HFF-Myc (cell line): ENCODE data around the gene SLC17A9.
"Not testable (repeated sequence)": the region's sequence is repeated elsewhere in the genome, so short reads cannot be mapped to it uniquely, and the experiment has no call there.

Experiments
- DNase-seq: peaks from one replicate; pipeline ENCODE4 v3.0.0-alpha.2; 2011; ENCODE audit warnings: low read depth; ENCODE audit errors: extremely low read depth
- H3K4me3 ChIP-seq: replicated peaks from 2 replicates; pipeline ENCODE4 v1.5.1; 2011; ENCODE audit warnings: low read depth, mild to moderate bottlenecking, control low read depth, low read length
- TF ChIP-seq, protein P1 (sequence below): IDR thresholded peaks from 2 replicates; pipeline ENCODE4 v1.5.1; 2012; ENCODE audit warnings: mild to moderate bottlenecking, low read depth, low read length, control low read depth; ENCODE audit errors: missing control alignments

Gene SLC17A9

DNA sequence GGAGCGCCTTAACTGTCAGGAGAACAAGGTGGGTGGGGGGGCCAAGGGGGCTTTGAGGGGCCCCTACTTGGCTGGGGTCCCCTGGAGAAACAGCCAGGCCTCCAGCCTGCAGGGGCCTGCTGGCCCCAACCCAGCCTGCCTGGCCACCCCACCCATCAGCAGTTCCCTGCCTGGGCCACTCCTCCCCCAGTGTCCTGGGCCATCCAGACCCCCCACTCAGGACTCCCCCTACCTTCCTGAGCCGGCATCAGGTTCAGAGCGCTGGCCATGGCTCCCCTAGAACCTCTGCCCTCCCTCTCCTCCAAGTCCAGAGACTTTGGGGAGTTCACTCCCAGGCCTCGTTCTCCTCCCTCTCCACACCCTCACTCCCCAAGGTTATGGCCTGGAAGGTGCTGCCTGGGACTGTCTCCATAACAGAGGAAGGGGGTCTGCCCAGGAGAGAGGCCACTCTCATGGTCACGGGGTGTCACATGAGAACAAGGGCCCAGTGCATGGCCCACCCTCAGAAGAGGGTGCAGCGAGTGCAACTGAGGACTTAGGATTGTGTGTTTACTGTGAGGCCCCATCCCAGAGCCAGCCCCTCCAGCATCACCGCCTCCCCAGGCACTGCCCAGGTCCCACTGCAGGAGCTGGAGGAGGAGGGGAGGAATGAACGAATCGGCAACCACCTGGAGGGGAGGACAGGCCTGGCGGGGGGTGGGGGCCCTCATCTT is 6.0 kb downstream of the SLC17A9 start:
- no peak overlapping the region for H3K4me3 ChIP-seq
- no peak for DNase-seq
- TF ChIP-seq, protein P1, sequence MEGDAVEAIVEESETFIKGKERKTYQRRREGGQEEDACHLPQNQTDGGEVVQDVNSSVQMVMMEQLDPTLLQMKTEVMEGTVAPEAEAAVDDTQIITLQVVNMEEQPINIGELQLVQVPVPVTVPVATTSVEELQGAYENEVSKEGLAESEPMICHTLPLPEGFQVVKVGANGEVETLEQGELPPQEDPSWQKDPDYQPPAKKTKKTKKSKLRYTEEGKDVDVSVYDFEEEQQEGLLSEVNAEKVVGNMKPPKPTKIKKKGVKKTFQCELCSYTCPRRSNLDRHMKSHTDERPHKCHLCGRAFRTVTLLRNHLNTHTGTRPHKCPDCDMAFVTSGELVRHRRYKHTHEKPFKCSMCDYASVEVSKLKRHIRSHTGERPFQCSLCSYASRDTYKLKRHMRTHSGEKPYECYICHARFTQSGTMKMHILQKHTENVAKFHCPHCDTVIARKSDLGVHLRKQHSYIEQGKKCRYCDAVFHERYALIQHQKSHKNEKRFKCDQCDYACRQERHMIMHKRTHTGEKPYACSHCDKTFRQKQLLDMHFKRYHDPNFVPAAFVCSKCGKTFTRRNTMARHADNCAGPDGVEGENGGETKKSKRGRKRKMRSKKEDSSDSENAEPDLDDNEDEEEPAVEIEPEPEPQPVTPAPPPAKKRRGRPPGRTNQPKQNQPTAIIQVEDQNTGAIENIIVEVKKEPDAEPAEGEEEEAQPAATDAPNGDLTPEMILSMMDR = no peak

DNA sequence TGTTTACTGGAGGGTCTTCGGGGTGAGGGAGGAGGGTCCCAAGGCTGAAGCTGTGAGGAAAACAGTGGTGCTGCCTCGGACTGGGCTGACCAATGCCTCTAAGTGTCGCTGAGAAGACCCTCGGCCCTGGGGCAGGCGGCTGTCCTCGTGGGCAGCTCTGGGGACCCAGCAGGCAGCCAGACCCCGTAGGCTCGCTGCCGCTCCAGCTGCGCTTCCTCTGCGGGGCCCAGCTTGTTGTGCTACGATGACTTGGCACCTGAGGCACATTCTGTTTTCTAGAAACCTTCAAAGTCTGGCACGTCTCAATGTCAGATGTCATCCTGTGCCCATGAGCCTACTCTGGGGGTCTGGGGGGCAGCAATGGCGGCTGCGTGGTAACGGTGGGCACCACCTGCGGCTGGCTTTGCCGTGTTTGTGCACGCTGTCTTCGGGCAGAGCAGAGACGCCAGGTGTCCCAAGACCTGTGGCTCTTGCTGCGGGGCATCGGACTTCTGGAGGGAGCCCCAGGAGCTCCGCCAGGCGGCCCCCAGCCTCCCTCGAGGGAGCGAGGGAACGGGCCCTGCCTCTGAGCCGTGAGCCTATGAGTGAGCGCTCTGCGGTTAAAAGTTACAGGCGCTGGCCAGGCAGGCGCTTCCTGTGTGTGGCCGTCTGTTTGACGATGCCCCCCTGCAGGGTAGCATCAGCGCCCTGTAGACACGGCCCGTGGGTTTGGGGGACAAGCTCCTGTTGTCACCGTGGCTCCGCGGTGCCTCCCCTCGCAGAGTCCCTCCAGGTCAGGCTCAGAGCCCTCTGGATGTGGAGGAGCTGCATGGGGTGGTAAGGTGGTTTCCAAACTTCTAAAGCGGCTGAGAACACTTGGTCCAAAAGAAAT is 6.8 kb downstream of the SLC17A9 start:
- no peak overlapping the region for H3K4me3 ChIP-seq
- TF ChIP-seq, protein P1 = no peak
- DNase-seq = no peak

DNA sequence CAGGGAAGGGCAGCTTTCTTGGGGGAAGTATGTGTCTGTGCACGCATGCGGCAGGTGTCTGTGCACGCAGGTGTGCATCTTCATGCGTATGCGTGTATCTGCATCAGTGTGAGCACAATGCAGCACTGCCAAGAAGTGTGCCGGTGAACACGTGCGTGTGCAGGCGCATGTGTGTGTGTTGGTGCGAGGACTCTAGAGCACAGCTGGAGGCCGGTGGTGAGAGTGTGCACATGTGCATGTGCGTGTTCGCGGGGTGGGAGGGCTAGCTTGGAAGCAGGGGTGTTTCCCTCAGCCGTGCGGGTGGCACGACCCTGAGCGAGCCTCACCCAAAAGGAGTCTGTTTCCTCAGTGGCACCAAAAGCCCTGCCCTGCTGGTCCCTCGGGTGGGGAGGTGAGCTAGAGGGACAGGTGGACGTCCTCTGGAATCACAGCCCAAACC is 7.5 kb downstream of the SLC17A9 start:
- no peak for DNase-seq
- TF ChIP-seq, protein P1 = no peak
- no peak overlapping the region for H3K4me3 ChIP-seq

DNA sequence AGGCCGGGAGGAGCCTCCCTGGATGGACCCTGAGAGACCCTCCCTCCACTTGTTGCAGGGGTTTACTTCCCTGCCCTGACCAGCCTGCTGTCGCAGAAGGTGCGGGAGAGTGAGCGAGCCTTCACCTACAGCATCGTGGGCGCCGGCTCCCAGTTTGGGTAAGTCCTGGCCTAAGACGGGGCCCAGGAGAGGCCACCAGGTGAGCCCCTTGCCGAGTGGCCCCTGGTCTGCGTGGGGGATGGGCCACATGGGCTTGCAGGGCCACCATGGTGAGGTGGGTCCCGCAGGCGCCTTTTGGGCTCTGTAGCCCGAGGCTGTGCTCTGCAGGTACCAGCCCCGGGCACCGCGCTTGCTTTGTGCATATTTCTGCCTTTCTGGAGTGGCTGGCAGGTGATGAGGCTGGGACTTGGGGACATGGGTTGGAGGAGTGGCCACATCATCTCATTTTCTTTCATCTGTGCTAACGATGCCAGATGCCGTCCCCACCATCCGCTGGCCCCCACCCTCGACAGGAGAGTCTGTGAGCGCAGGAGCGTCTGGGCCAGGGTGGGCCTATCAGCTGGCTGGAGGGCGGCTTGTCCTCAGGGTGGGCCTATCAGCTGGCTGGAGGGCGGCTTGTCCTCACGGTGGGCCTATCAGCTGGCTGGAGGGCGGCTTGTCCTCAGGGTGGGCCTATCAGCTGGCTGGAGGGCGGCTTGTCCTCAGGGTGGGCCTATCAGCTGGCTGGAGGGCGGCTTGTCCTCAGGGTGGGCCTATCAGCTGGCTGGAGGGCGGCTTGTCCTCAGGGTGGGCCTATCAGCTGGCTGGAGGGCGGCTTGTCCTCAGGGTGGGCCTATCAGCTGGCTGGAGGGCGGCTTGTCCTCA is 8.2 kb downstream of the SLC17A9 start:
- not testable (repeated sequence) for H3K4me3 ChIP-seq, DNase-seq

DNA sequence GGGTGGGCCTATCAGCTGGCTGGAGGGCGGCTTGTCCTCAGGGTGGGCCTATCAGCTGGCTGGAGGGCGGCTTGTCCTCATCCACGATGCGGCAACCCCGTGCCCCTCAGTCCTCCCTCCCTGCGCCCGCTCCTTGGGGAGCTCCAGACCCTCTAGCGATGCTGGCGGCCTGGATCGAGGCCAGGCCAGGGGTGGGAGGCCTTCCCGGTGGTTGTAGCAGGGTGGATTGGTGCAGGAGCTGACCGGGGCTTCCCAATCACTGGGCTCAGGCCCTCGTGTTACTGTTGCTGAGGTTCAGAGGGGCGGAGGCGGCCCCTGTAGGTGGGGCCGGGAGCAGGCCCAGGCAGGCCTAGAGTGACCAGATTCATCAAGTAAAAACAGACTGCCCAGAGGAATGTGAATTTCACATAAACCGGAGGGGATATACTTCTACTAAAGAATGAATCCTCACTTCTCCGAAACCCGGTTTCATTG is 8.8 kb downstream of the SLC17A9 start:
- no peak overlapping the region for H3K4me3 ChIP-seq
- TF ChIP-seq, protein P1 = no peak
- DNase-seq = no peak

DNA sequence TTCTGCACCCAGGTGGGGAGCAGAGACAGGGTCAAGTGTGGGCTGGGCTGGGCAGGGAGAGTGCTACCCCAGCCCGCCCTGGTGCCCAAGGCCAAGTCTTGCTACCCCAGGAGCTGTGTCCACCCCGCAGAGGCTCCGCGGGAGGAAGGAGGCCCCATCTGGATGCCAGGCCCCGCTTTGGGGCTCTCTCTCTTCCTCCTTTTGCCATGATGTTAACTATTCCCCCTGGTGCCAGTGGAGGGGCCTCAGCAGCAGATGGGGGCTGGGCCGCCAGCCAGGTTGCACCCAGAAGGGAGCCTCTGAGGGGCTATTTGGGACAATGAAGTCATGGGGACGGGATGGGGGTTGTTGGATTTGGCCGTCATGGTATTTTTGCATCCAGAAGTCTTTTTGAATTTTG is 9.3 kb downstream of the SLC17A9 start:
- H3K4me3 ChIP-seq = no peak overlapping the region
- TF ChIP-seq, protein P1 = no peak
- no peak for DNase-seq
